ENCODE results near the gene ADAMTSL5. TPM values are rescaled to one million over a fixed set of nuclear protein-coding genes. Genes with fewer than 3 reads are reported as not detected.
A peak's percentile ranks its signal among the peaks of the same experiment; 100 is the strongest.

ADAMTSL5 gene
- total and polyA plus RNA-seq, 2 of the 13 experiments (the other 11 are each of a cell fraction or from before 2014, with no cell fraction given), result 0.60 to 2.7 TPM

- TF ChIP-seq ZNF317 (CRISPR knock-in tag; IDR thresholded peaks at IDR 0.05) (0 out of 2 replicates have a peak, but pooled peaks have one; percentile 32), AKAP8 (CRISPR knock-in tag; IDR thresholded peaks at IDR 0.05) (no peak), ZNF235 (CRISPR knock-in tag; IDR thresholded peaks at IDR 0.05; ENCODE audit: borderline replicate concordance) (peak; percentile 42; the same call in 1 of the 2 replicates)
Observed at GRCh38 chr19:1489463-1490310, 23.1 kb downstream of the ADAMTSL5 start (continued).

DNA sequence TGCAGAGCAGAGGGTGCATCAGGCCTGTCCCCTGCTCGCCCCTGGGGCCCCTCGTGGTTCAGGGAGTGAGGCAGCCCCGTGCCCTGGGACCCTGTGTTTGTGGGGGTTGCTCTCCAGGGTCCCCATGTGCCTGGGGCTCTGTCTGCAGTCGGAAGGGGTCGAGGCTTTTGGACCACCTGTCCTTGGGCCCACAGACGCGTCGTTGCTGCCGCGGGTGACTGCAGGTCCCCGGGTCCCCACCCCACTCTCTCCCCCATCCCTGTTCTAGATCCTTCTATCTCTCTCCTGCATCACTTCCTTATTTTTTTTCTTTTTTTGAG, 24.6 kb downstream of the ADAMTSL5 start:
- ATAC-seq (no peak), DNase-seq (ENCODE audit: low spot score) (no peak), FAIRE-seq (no peak)
- Histone ChIP-seq H4K20me1 (ENCODE audit: insufficient read depth, low read length) (no peaks in the 10 kb centered on the region), H3K4me1 (ENCODE audit: insufficient read depth, low read length) (peaks cover 26% of the 10 kb centered on the region), H2AFZ (ENCODE audit: low read length) (no peak overlapping the region), H3K4me3 (replicated peaks in 1 of 3; ENCODE audit: insufficient read depth in 1 of 3, low read depth in 2 of 3, low read length in 3 of 3) (no peak overlapping the region), H3K4me2 (ENCODE audit: low read depth, low read length) (no peak overlapping the region), H3K9me3 (ENCODE audit: low read length) (no peaks in the 10 kb centered on the region), H3K79me2 (ENCODE audit: insufficient read depth, low read length) (peaks cover 6% of the 10 kb centered on the region), H3K27me3 (ENCODE audit: control insufficient read depth in 1 of 2, insufficient read depth in 2 of 2, low read length in 2 of 2) (no peaks in the 10 kb centered on the region), H3K9ac (ENCODE audit: insufficient read depth, low read depth, low read length) (no peak overlapping the region), H3K27ac (ENCODE audit: extremely low read length, insufficient read depth, low read length) (no peak overlapping the region), H3K36me3 (replicated peaks in 1 of 2; ENCODE audit: control insufficient read depth in 1 of 2, insufficient read depth in 2 of 2, low read length in 2 of 2) (no peaks in the 10 kb centered on the region)
- POLR2A ChIA-PET, result interaction anchor here (0.5 kb wide), 1 partner anchor 303 kb away, joined by 4 read pairs; no protein-coding TSS in a partner anchor
- CTCF ChIA-PET (ENCODE audit: low intra/inter-chr PET ratio, low total read pairs), result no interaction called here
- no TSS peak for BruUV-seq (replicated peaks)
- WGBS (ENCODE audit: low lambda C conversion rate), result 72% methylated on average over 8 of the region's 11 CpGs
- in situ Hi-C loops (cut with HindIII; ENCODE audit: extremely low pct_ligation_motif_present, low pct_unique_long_range_greater_than_20kb), result no loop called here
- intact Hi-C loops (cut with micrococcal nuclease; ENCODE audit: unreplicated experiment), result no loop called here
- no peak for TF ChIP-seq ZFAT (CRISPR knock-in tag; conservative IDR thresholded peaks at IDR 0.05)
- no peak for TF ChIP-seq CREB1 (IDR thresholded peaks at IDR 0.05)
- TF ChIP-seq CREB1 (CRISPR knock-in tag; IDR thresholded peaks at IDR 0.05), result no peak
- TF ChIP-seq ZNF570 (CRISPR knock-in tag; IDR thresholded peaks at IDR 0.05; ENCODE audit: borderline replicate concordance), result no peak
- TF ChIP-seq THYN1 (CRISPR knock-in tag; IDR thresholded peaks at IDR 0.05; ENCODE audit: borderline replicate concordance, low read depth), result no peak
- TF ChIP-seq ZBTB7A (CRISPR knock-in tag; IDR thresholded peaks at IDR 0.05), result no peak
- TF ChIP-seq ZNF781 (CRISPR knock-in tag; IDR thresholded peaks at IDR 0.05; ENCODE audit: borderline replicate concordance, not compliant biosample characterization), result no peak
- TF ChIP-seq MED13 (CRISPR knock-in tag; IDR thresholded peaks at IDR 0.05), result no peak
- no peak for TF ChIP-seq ZNF740 (CRISPR knock-in tag; IDR thresholded peaks at IDR 0.05)
- TF ChIP-seq ZEB1 (IDR thresholded peaks at IDR 0.05; ENCODE audit: insufficient replicate concordance, low read depth), result no peak
- TF ChIP-seq ARID4A (CRISPR knock-in tag; IDR thresholded peaks at IDR 0.05; ENCODE audit: borderline replicate concordance), result no peak
- TF ChIP-seq NONO (IDR thresholded peaks at IDR 0.05), result no peak
- no peak for TF ChIP-seq NONO (CRISPR knock-in tag; conservative IDR thresholded peaks at IDR 0.05)
- TF ChIP-seq IRX3 (CRISPR knock-in tag; IDR thresholded peaks at IDR 0.05; ENCODE audit: borderline replicate concordance, low read depth), result no peak
- no peak for TF ChIP-seq GABPA (IDR thresholded peaks at IDR 0.05; ENCODE audit: low read depth, low read length)
- TF ChIP-seq GABPA (CRISPR knock-in tag; IDR thresholded peaks at IDR 0.05; ENCODE audit: low read depth), result no peak
- no peak for TF ChIP-seq CEBPG (CRISPR knock-in tag; IDR thresholded peaks at IDR 0.05)
- TF ChIP-seq KLF16 (CRISPR knock-in tag; IDR thresholded peaks at IDR 0.05), result no peak

All from HepG2 (cell line).